ENCODE results near the gene MRPL55.

- no peak for TF ChIP-seq POLR2A (IDR thresholded peaks at IDR 0.05)
- no peak for TF ChIP-seq CTCF (IDR thresholded peaks at IDR 0.05)
Measured at GRCh38 chr1:228148935-228149405, 39.9 kb upstream of the MRPL55 start.

All from Peyer's patch (tissue), 4 donors.